HG02763 (cell line): Measurements from ENCODE around the gene MCM3AP.

Experiments used
- ATAC-seq: cut with Tn5 transposase; IDR thresholded peaks from one replicate; pipeline ENCODE4 v1.9.1; 2021; ENCODE audit warnings: mild to moderate bottlenecking, moderate library complexity; ENCODE audit not compliant: unreplicated experiment

Gene MCM3AP

GRCh38 chr21:46189213-46189958, 96.0 kb downstream of the MCM3AP start:
- ATAC-seq: no peak

- ATAC-seq: no peak
These were observed 96.9 kb downstream of the MCM3AP start for GRCh38 chr21:46188226-46189212.

GRCh38 chr21:46187814-46188213, 97.6 kb downstream of the MCM3AP start:
- ATAC-seq: no peak

GRCh38 chr21:46187261-46187660, 98.2 kb downstream of the MCM3AP start:
- no peak for ATAC-seq

DNA sequence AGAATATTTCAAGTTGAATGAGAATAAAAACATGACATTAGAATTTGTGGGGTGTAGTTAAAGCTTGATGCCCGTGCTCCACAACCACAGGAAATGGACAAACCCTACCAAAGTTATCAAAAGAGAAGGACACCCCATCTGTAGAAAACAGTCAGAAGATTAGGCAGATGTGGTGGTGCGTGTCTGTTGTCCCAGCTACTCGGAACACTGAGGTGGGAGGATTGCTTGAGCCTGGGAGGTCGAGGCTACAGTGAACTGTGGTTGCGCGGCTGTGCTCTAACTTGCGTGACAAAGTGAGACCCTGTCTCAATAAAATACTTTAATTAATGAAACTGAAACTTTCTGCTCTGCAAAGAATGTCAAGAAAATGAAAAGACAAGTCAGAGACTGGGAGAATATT, 99.7 kb downstream of the MCM3AP start:
- no peak for ATAC-seq
